ENCODE measurements around the gene GLMP.

GRCh38 chr1:156282479-156283222 lies 12.8 kb downstream of the GLMP start, which contains the start of gene SMG5:
- TF ChIP-seq CTCF (IDR thresholded peaks at IDR 0.05) (no peak), EP300 (IDR thresholded peaks at IDR 0.05) (no peak)

Measured in ovary (tissue), 3 donors.